Endothelial cell of umbilical vein (primary cell): ENCODE data around the gene NLGN1.

ENCODE experiments used
- FOS ChIP-seq: IDR thresholded peaks from 2 replicates; pipeline ENCODE4 v1.6.1; 2011; ENCODE audit warnings: mild to moderate bottlenecking, low read length, moderate library complexity, borderline replicate concordance; ENCODE audit not compliant: insufficient read depth
- POLR2A ChIP-seq: IDR thresholded peaks from 2 replicates; pipeline ENCODE4 v1.6.1; 2012; ENCODE audit warnings: low read depth, mild to moderate bottlenecking, control low read depth, low read length

- TF ChIP-seq POLR2A (no peak), FOS (no peak)
Measured at GRCh38 chr3:174270841-174271240, 873.3 kb downstream of the NLGN1 start.
